ENCODE measurements around the gene RERE.
A peak's percentile ranks its signal among the peaks of the same experiment; 100 is the strongest.

Gene RERE

DNA sequence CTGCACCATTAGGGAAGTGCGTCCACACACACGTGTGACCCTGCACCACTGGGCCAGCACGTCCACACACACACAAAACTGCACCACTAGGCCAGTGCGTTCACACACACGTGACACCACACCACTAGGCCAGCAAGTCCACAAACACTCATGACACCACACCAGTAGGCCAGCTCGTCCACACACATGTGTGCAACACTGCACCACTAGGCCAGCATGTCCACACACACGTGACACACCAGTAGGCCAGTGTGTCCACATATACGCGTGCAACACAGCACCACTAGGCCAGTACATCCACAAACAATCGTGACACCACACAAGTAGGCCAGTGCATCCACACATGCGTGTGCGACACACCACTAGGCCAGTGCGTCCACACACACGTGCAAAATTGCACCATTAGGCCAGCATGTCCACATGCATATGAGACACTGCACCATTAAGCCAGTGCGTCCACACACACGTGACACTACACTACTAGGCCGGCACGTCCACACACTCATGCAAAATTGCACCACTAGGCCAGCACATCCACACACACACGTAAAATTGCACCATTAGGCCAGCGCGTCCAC is 264.5 kb downstream of the RERE start:
- DNase-seq, result peak in 2 of 56 donors; percentile 9

DNA sequence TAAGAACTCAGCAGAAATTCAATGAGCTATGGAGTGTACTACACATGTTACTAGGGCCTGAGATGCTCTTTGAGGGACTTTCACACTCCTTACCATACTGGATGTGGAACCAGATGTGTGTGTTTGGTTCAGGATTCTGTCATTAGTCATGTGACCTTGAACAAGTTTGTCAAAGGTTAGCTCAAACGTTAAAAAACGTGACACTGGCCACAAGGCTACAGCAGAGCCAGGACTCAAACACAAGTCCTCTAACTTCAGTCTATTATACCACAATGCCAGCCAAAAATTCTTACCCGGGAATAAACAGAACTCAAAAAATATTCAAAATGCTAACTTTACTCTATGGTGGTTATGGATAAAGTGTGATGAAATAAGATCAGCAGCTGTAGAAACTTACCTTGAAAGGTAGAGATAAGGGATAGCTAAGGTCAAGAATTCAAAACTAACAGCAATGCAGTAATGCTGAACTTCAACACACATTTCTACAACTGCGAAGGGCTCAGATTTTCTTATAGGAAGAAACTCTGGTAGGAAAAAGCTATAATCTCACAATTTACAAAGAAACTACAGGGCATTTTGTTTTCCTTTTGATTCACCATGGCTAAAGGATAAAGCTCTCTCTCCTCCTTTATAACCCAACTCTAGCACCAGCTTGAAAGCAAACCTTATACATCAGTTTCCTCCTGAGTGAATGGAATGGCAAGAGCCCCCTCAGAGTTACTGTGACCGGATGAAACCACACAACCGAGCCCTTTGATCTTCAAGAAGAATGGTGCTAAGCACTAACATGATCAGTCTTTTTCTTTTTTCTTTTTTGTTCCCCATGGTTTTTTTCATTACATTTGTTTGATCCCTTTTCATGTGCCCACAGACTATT is 265.6 kb downstream of the RERE start:
- DNase-seq, result no peak

DNA sequence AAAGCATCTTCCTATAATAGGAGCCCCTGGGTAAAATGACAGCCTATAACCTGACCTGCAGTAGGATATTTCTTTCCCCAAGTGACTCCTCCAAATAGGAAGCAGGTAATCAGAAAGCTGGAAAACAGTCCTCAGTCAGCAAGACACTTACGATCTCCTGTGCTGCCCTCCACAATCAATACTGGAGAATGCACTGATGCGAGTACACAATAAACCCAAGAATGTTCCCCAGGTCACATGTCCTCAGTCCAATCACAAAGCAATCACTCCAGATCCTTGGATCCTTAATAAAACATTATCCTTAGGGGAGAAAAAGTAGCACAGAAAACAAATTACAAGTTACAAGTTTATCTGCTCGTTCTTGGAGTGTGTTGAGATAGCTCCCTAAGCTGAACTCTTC is 266.4 kb downstream of the RERE start:
- DNase-seq, result no peak

DNA sequence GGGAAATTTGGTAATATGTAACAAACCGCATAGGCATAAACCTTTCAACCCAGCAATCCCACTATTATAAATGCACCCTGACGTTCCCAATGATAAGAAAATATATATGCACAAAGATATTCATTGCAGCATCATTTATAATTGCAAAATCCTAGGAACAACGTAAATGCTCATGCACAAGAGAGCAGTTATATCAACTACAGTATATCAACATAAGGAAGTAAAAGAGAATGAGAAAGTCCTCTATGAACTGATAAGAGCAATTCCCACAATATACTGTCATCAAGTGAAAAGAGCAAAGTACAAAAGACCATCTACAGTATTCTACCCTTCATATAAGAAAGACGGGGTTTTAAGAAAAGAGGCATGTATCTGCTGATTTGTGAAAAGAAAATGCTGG is 269.6 kb downstream of the RERE start:
- no peak for DNase-seq

DNA sequence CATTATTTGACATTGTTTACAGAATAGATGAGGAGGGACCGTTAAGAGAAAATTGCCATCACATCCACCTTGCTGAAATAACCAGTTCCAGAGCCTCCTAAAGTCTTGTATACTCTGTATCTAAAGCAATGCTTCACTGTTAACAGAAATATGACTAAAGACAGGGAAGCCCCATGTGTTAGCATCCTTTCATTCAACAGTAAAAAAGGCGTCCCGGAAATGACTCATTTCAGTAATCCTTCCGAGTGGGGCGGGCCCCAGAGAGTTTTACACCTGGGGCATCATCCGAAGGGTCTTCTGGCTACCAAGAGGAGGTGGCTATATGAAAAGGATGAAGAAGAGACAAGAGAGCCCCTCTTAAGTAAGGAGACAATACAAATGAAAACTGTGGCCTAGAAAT is 272.4 kb downstream of the RERE start:
- no peak for DNase-seq

DNA sequence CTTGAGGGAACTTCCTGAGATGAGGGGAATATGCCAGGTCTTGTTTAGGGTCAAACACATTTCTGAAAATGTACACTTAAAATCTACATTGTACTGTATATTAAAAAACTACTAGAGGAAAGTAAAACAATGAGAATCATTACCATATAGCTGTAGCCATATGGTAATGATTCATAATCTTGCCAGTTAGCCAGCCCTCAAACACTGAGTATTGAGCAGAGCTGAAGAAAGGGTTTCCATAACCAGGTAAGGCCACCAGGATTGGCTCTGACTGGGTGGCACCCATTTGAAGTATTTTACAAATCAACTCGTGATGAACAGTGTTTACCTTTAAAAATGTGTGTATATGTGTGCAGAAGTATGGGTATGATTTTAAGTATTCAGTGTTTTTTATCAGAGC is 272.8 kb downstream of the RERE start:
- DNase-seq, result no peak

DNA sequence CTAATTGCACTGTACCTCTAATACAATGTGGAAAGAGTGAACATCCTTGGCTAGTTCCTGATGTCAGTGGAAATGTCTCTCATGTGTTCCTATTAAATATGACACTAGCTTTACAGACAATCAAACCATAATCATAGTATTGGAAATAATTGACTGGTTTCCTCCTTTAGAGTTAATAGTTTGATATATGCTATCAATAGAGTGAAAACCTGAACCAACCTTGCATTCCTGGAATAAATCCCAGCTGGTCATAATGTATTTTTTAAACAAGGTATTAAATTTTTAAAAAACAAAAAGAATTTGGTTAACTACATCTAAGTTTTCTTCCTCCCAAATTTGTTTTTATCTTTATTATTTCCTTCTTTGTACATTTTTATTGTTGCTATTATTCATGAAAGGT is 273.5 kb downstream of the RERE start:
- DNase-seq, result no peak

DNA sequence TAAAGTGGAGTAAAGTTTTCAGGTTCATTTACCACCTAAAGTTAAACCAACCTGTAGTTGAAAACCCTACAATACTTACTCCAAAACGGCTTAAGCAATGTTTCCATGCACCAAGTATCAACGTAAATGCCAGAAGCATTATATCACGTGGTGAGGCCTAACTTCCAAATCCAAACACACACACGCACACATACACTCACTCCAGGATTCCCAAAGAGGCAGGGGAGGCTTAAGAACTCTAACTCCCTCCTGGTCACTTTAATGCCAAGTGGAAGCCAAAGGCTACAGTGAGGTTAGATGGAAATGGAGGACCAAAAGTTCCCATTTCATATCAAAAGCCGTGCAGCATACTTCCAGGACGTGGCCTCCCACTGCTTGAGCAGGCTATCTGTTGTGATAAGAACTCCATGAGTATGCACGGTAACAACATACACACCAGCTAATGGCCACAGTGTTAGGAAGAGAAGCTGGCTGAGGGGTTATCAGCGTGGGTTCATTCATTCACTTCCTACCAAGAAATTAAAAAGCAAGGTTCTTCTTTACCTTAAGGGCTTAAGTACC is 275.4 kb downstream of the RERE start:
- no peak for DNase-seq

DNA sequence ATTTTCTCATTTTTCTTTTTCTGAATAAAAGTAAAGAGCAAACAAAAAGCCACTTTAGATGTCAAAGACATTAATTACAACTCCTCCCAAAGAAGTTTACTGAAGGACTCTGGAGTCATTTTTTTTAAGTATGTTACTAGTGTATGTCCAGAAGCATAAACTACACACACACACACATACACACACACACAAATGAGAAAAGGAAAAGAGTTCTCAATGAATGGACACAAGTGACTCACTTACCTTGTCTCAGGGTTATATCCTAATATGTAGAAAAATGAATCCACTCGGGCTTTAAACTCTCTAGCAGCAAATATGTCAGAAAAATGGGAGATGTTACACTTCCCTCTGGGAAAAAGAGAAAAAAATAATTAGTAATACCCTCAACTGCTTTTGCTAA is 276.5 kb downstream of the RERE start:
- DNase-seq, result no peak

DNA sequence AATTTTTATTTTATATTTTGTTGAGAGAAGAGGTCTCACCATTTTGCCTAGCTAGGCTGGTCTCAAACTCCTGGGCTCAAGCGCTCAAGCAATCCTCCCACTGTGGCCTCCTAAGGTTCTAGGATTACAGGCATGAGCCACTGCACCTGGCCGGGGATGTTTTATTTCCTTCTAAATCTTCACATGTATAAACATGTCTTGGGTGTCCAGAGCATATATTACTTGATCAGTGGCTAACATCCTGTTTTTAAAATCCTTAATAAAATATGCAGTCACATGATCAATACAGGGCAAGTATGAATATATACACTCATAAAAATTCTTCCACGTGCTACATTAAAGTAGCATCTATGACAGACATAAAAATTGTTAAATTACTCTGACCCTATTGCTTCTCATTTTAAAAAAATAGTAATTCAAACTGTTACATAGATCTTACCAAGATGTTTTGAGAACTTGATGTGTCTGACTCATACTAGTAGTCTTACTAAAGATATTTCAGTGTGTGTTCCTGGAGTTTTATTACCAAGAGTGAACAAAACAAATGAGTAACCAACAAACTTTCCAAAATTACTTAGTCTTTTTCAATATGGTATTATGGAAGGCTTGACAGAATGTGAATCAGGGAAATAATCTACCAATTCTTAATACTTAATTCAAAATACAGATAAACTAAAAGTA is 277.0 kb downstream of the RERE start:
- DNase-seq, result no peak

DNA sequence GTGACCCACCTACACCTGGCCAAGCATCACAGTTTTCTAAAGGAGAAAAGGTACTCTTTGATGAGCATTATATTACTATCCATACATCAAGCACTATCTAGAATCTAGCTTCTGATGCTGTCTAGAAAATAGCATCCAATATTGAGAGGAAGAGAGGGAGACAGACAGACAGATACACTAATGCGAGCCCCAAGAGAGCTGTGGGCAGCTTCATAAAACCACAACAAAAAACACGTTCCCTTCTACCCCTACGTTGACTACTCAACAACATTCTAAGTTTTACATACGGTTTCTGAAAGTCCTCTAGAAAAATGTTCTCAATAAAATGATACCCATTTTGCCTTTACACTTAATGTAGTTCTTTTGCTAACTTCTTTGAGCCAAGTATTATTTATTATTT is 277.8 kb downstream of the RERE start:
- no peak for DNase-seq

DNA sequence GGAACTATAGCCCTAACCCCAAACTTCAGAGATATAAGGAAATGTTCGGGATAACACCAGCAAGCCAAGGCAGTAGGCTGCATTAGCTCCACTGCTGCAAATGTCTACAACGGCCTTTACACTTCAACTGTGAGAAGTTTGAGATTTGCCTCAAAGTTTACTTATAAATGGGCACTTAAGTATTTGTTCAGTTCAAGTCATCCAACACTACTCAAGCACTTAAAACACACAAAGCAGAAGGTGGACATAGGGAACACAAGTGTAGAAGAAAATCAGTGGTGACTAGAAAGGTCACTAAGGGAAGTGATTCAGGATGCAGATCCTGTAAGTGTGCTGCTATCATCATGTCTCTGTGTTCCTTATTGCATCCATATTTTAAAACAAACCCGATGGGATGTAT is 278.9 kb downstream of the RERE start:
- DNase-seq, result no peak

DNA sequence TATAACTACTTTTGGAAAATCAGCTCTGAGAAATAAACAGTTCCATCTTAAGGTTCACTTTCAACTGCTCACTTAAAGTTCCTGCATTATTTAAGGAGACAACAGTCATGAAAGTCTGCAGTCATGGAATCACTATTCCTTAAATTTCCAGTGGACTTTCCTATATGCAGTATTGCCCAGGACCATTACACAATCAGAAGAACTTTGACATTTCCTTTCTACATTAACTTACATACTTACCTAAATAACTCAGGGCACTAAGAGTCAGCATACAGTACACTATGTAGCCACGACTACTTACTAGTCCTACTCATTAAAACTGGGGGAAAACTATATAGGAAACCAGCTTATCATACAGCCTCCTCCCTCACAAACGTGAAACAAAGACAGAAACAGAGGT is 279.4 kb downstream of the RERE start:
- DNase-seq, result no peak

DNA sequence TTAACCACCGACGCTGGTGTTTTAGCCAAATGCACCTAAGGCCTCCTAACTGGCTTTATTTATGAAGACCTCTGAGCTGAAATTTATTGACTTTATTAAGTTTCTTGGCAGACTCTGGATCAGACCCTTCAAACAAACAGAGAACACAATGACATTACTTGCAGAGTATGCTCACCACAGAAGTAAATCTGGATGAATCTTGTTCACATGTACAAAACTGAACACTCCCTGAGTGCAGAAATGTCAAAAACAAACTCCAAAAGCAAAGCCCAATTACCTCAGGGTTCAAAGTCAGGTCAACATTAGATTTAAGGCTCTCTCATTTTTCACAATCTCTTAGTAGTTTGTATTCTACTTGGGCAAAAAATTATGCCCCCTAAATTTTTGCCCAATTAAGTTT is 280.9 kb downstream of the RERE start:
- no peak for DNase-seq

DNA sequence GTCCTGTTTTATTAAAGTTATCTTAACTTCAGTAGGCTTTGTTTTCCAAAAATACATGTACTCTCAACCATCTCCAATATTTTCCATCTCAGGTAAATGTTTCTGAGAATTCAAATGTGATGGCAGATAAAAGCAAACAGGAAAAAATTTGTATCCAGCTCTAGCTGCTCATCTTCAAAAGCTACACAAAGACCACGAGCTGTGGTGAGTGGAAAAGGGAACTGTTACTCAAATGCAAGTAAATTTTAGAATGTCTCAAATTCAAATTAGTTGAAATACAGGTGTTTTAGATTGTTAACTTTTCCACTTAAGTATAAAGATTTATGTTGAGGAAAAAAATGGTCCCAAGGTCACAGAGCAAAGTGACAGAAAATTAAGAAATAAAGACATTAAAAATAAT is 283.5 kb downstream of the RERE start:
- no peak for DNase-seq

DNA sequence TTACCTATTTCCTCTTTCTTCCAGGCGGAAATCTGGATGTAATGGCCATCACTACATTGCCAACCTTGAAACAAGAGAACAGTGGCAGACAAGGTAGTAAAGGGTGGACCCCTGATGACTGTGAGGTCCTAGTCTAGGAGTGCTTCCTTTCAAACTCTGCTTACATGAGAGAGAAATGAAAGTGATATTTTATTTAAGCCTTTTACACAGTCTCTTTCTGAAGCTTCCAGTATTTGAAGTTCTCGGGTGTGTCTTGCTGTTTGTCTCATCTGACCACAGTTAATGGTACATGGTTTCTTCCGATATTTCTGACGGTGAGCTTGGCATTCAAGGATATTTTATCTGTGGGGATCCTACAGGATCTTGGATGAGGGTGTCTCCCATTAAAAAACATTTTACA is 284.3 kb downstream of the RERE start:
- no peak for DNase-seq

DNA sequence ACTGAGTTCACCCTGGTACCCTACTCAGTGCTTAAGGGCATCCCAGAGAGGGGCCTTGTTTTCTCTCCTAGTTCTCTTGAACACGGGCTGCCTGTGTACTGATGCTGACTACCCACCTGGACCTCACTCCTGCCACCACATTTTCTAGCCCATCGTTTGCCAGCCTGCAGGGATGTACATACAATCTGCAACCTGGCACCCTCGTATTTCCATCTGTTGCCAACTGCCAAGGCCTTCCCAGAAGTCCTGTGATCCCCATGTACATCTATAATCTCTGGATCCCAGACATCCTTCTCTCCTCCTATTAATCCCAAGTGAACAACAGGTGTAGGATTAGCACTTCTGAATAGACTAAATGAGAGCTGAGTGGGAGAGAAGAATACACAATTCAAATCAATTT is 287.5 kb downstream of the RERE start:
- no peak for DNase-seq

DNA sequence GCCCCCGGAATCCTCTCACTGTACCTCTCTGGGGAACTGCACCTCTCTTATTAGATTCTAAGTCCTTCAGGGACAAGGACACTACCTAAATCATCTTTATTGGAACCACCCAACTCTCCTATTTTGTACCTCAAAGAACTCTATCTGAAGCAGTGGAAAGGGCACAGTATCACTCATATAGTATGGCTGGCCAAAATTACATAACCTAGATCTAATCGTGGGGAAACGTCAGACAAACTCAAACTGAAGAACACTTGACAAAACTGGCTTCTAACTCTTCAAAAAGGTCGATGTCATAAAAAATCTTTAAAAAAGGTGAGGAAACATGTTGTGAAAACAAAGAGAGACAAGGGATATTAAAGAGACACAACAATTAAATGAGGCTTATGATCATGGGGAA is 289.5 kb downstream of the RERE start:
- no peak for DNase-seq

DNA sequence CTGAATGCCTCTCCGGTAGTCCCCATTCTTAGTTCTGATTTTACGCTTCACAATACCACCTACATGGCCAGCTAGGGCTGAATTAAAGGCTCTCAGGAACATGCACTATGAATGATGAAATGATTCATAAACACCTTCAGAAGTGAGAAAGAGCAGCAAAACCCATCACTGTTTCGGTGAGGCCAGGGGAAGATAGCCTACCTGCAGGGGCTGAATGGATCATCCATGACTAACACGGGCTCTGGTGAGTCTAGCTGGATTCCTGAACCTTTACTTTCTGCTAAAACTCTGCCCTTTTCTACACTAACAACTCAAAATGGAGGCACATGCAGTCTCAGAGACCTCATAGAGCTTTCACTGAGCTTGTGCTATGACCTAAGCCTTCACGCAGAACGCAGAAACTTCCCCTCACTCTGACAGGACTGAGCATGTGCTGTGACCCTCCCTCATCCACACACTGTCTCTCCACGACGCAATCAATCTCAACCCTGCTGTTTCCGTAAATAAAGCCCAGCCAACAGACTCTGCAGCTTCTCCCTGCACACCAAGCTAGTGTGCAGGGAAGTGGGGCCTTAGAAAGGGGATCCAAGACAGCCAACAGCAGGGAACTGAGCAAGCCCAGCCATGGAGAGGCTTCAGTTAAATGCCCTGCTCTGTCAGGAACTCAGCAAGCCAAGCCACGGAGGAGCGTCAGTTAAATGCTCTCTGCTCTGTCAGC is 291.7 kb downstream of the RERE start:
- peak; percentile 47 to 97 (median 88) for DNase-seq

DNA sequence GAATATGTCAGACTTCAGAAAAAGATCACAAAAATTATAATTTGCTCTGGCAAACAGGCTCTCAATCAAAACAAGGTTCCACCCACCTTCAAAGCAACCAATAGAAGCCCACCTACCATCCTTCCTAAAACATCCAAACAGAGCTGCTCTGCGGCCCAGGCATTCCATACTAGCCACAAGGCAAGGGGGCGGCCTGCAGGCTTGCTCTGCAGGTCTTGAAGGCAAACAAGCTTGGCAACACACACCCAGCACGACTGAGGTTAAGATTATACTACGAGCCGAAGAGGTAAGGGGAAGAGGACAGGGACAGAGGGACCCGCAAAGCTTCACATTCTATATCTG is 292.3 kb downstream of the RERE start:
- peak in 27 of 56 donors; percentile 13 to 75 (median 41) for DNase-seq

DNA sequence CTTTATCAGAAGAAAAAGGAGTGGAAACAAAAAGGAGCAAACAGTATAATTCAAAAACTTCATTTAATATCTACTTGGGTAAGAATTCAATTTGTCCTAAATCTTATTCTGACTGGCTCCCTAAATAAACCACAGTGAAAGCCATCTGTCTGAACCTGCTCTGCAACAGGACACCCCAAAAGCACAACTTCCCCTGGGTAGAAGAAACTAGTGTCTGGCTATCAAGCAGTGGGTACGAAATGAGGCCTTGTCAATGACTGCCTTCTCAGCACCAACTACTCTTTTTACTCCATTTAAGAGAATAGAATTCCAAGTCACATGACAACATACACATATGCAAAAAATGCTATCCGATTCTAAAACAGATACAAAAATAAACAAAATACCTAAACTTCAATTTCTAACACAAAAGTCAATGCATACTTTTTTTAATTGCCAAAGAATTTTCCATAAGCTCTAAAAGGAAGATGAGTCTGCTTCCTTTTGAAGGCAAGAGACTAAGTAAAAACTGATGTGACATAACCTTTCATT is 292.7 kb downstream of the RERE start:
- no peak for DNase-seq
